Muscle of arm (tissue), 12 donors: ENCODE results near the gene HMGXB3. TPM values are rescaled to one million over a fixed set of nuclear protein-coding genes. Genes with fewer than 3 reads are reported as not detected.
"Not testable (repeated sequence)": the region's sequence is repeated elsewhere in the genome, so short reads cannot be mapped to it uniquely, and the experiment has no call there.

Experiments
- DNase-seq: peaks from one replicate; pipeline ENCODE4 v3.0.0-alpha.2; 2013
- polyA plus RNA-seq, 12 donors: library from polyadenylated mRNA; unstranded; fragments of 120-200 nt; gene quantifications; one replicate each; pipeline ENCODE4 v1.2.1, GENCODE V29; 2013; ENCODE audit not compliant: insufficient read length in 12 of 12

Gene HMGXB3
- polyA plus RNA-seq, 12 donors: 12.0 to 32.2 (median 16.3) TPM; not detected in 1

GRCh38 chr5:150020249-150020648, 19.7 kb downstream of the HMGXB3 start:
- no peak for DNase-seq

DNA sequence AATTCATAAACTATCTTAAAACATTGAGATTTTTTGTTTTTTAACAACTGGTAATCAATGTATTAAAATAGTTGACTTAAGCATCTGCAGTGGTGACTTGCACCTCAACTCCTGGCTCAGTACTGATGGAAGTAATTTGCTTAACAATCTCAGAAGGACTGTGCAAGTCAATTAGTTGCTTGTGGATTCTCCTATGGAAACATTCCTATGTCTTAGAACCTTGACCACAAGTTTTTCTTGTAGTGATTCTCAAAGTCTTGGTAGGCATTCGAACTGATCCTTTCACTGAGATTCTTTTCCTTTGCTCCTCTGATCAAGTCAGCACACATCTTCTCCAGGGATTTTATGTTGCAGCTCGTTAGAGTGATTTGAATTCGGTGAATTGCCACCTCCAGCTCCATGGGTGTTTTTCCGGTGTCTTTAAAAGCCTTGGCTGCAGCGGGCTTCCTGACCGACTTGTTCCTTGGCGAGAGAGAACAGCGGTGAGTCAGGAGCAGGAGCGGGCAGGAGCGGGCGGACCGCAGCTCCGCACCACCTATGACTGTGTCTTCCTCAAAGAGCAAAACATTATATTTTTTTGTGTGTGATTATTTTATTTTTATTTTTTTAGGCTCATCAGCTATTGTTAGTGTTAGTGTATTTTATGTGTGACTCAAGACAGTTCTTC, 21.1 kb downstream of the HMGXB3 start:
- no peak for DNase-seq

GRCh38 chr5:150022158-150022531, 21.6 kb downstream of the HMGXB3 start:
- no peak for DNase-seq

- no peak for DNase-seq
Measured at GRCh38 chr5:150022681-150023080, 22.1 kb downstream of the HMGXB3 start.

- DNase-seq: no peak
Measured at GRCh38 chr5:150023136-150023535, 22.6 kb downstream of the HMGXB3 start.

DNA sequence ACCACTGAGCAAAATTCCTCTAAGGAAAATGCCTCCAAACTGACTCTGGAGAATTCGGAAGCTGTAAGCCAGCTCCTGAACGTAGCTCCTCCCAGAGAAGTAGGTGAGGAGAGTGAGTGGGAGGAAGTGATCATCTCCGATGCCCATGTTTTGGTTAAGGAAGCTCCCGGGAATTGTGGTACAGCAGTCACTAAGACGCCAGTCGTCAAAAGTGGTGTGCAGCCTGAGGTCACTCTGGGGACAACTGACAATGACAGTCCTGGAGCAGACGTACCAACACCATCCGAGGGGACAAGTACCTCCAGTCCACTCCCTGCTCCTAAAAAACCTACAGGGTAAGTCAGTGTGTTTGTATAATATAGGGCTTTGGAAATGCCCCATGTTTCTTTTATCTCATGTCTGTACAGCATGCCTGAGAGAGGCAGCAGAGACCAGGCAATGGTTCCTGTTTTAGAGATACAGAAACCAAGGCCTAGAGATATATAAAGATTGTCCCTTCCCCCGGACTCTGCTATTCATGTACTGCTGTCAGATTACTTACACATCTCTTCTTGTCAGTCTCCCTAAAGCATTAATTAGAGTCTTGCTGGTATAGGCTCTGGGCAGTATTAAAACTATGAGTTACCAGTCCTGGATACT, 23.9 kb downstream of the HMGXB3 start:
- DNase-seq: no peak

- DNase-seq: no peak
Measured at GRCh38 chr5:150026682-150027172, 26.2 kb downstream of the HMGXB3 start.

DNA sequence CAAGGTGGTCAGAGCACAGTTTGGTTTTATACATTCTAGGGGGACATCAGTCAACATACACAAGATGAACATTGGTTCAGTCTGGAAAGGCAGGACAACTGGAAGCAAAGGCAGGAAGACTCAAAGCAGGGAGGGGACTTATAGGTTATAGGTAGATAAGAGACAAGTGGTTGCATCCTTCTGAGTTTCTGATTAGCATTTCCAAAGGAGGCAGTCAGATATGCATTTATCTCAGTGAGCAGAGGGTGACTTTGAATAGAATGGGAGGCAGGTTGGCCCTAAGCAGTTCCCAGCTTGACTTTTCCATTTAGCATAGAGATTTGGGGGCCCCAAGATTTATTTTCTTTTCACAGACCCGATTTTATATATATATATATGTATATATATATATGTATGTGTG, 27.5 kb downstream of the HMGXB3 start:
- not testable (repeated sequence) for DNase-seq

GRCh38 chr5:150033334-150033733, 32.8 kb downstream of the HMGXB3 start:
- no peak for DNase-seq

DNA sequence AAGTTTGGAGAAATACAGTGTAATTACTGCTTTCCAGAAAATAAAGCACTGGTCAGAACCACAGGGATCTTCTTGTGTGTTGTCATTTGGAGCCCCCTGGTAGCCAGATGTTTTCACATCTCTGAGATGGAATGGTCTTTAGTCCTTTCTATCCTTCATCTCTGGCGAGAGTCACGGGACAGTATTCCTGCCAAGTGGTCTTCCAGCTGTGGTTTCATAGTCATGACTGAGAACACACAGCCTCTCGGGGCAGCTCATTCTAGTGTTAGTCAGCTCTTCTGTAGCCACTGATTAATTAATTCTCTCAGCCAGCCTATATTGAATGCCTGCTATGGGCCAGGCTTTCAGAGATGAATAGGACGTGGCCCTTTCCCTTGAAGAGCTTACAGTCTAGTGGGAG, 34.1 kb downstream of the HMGXB3 start:
- DNase-seq: peak; percentile 61

- DNase-seq: no peak
Measured at GRCh38 chr5:150035139-150035895, 34.8 kb downstream of the HMGXB3 start.

DNA sequence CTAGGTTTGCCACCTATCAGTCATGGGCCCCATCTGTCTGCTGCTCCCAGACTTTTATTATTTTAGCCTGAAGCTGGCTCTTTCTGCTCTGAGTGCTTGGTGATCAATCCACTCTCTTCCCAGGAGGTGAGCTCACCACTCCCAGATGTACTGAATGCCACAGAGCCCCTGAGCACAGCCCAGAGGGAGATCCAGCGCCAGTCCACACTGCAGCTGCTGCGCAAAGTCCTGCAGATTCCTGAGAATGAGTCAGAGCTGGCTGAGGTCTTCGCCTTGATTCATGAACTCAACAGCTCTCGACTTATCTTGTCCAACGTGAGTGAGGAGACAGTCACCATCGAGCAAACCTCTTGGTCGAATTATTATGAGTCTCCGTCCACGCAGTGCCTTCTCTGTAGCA, 36.0 kb downstream of the HMGXB3 start:
- peak; percentile 35 for DNase-seq

GRCh38 chr5:150038547-150038946, 38.0 kb downstream of the HMGXB3 start:
- no peak for DNase-seq

DNA sequence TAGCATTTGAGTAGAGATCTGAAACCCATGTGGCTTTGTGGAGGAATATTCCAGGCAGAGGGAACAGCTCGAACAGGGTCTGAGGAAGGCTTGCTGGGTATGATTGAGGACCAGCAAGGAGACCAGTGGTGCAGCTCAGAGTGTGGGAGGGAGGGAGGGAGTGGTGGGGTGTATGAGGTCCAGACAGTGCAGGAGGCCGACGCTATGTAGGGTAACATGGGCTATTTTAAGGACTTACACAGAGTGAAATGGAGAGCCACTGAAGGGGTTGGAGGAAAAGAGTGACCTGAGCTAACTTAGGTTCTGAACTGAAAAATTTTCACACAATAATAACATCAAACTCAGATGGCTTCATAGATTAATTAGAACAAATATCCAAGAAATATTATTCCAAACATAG, 41.9 kb downstream of the HMGXB3 start:
- no peak for DNase-seq

GRCh38 chr5:150043657-150044328, 43.3 kb downstream of the HMGXB3 start:
- DNase-seq: no peak

DNA sequence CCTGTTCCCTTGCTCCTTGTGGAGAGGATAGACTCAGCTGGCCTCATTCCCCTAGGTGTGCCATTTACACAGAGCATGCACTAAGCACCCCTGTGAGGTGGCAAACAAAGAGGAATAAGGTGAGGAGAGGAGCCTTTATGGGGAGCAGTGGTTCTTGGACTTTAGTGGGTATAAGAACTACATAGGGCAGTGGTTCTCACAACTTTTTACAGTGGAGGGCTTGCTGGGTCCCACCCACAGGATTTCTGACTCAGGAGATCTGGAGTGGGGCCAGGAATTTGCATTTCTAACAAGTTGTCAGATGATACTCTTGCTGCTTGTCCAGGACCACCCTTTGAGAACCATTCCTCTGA, 43.8 kb downstream of the HMGXB3 start:
- no peak for DNase-seq

DNA sequence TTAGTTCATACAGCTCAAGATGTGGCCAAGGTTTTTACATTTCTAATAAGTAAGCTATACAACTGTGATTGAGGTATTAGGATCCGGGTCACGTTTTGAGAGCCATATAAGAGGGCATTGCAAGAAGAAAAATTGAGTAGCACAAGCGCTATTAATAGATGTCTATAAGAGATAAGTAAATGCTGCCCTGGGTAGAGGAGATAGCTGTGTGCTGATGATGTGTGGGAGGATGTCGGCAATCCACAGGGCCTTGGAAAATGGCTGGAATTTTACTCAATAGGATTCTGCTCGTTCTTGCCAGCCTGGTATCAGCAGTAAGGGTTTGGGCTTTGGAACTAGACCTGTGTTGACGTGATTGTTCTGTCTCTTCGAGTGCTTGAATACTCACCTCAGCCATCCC, 44.2 kb downstream of the HMGXB3 start:
- DNase-seq: no peak

- no peak for DNase-seq
Measured at GRCh38 chr5:150045549-150045948, 45.0 kb downstream of the HMGXB3 start.

- no peak for DNase-seq
Measured at GRCh38 chr5:150046031-150046430, 45.5 kb downstream of the HMGXB3 start.

DNA sequence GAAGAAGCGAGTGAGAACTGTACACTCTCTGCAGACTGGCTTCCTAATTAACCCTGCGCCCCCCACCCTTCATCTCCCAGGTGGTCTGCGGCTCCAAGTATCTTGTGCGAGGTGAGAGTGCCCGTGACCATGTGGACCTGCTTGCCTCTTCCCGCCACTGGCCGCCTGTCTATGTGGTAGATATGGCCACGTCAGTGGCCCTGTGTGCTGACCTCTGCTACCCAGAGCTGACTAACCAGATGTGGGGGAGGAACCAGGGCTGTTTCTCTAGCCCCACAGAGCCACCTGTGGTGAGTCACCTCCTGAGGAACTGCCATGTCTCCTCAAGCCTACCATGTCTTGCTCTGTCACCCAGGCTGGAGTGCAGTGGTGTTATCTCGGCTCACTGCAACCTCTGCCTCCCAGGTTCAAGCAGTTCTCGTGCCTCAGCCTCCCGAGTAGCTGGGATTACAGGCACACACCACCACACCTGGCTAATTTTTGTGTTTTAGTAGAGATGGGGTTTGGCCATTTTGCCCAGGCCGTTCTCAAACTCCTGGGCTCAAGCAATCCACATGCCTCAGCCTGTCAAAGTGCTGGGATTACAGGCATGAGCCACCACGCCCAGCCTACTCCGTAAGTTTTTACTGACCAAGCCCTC, 49.8 kb downstream of the HMGXB3 start:
- not testable (repeated sequence) for DNase-seq

GRCh38 chr5:150051657-150052195, 51.2 kb downstream of the HMGXB3 start:
- no peak for DNase-seq
